Measurements from ENCODE around the gene MED12L.

DNA sequence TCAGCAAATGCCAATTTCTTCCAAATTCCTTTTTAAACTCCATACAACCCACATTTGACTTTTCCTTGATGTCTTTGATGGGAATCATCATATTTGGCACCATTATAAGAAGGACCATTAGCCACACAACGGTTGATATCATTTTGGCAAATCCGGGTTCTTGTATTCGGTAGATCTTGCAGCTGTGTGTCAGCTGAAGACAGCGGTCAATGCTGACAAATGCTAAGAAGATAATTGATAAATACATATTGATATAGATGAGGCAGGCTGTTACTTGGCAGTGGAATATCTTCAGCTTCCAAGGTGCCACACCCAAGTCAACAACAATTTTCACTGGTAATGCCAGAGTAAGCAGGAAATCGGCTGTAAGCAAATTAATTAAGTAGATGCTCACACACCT, 113.4 kb downstream of the MED12L start:
- no peak for TF ChIP-seq POLR2A (IDR thresholded peaks at IDR 0.05)
- no peak for TF ChIP-seq CTCF (IDR thresholded peaks at IDR 0.05)

Measured in gastroesophageal sphincter (tissue), 3 donors.